Endometrial microvascular endothelial cells (primary cell): Measurements from ENCODE around the gene KCNG2. TPM values are rescaled to one million over a fixed set of nuclear protein-coding genes. Genes with fewer than 3 reads are reported as not detected.

Source experiments
- total RNA-seq: library from RNA; depleted of rRNA; stranded (reverse); fragments of >200 nt; gene quantifications from one replicate; pipeline ENCODE4 v1.2.3, GENCODE V29; 2015; ENCODE audit errors: inconsistent ontology term

KCNG2 gene
- total RNA-seq, 1 donor from 2014 or later: not detected

Other genes with a start within 250 kb of the KCNG2 start
- gene CTDP1, start 118.1 kb upstream of the KCNG2 start, total RNA-seq: 26.1 TPM
- 44.9 TPM for gene SLC66A2, start 153.7 kb downstream of the KCNG2 start, total RNA-seq
- gene HSBP1L1, start 166.7 kb downstream of the KCNG2 start, total RNA-seq: 1.2 TPM
- gene TXNL4A, start 190.6 kb downstream of the KCNG2 start, total RNA-seq: 59.3 TPM
- 29.5 TPM for gene RBFA, start 236.5 kb downstream of the KCNG2 start, total RNA-seq